Activated effector memory CD4-positive, alpha-beta T cell treated with anti-CD3 and anti-CD28 coated beads, Interleukin-2, amount 50 U/mL, for 16 hours (primary cell): ENCODE data around the gene EPAS1.

Experiments
- DNase-seq: peaks from one replicate; pipeline ENCODE4 v3.0.0-alpha.2; 2020

The EPAS1 gene

DNA sequence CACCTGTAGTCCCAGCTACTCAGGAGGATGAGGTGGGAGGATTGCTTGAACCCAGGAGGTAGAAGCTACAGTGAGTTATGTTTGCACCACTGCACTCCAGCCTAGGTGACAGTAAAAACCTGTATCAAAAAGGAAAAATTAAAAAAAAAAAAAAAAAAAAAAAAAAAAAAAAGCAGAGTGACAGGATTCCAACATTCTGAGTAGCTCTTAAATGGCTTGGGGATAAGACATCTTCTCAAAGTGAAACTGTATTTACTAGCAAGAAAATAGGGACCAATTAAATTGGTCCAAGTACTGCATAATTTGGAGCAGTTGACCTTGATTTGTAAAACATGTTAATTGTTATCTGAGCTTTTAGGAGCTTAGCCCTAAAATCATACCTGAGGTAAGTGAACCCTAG is 116.4 kb downstream of the EPAS1 start:
- no peak for DNase-seq

- DNase-seq = no peak
Measured at GRCh38 chr2:46414701-46415100, 117.5 kb downstream of the EPAS1 start.

GRCh38 chr2:46416280-46416679 is 119.1 kb downstream of the EPAS1 start:
- DNase-seq = no peak

GRCh38 chr2:46416739-46417403 is 119.7 kb downstream of the EPAS1 start:
- DNase-seq = no peak

DNA sequence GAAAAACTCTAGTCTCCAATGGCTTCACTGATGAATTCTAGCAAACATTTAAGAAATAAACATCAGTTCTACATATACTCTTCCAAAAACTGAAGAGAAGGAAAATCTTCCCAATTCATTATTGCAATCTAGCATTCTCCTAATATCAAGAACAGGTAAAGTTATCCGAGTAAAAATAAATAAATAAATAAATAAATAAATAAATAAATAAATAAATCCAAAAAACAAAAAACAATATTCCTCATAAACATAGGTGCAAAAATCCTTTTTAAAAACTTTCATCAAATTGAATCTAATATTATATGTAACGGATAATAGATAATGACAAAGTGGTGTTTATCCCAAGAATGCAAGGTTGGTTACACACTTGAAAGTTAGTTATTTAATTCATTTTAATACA is 123.7 kb downstream of the EPAS1 start:
- no peak for DNase-seq

GRCh38 chr2:46421361-46421760 is 124.2 kb downstream of the EPAS1 start:
- no peak for DNase-seq

- DNase-seq = no peak
Measured at GRCh38 chr2:46422717-46423394, 125.6 kb downstream of the EPAS1 start.

- DNase-seq = no peak
Measured at GRCh38 chr2:46424937-46425336, 127.7 kb downstream of the EPAS1 start.

DNA sequence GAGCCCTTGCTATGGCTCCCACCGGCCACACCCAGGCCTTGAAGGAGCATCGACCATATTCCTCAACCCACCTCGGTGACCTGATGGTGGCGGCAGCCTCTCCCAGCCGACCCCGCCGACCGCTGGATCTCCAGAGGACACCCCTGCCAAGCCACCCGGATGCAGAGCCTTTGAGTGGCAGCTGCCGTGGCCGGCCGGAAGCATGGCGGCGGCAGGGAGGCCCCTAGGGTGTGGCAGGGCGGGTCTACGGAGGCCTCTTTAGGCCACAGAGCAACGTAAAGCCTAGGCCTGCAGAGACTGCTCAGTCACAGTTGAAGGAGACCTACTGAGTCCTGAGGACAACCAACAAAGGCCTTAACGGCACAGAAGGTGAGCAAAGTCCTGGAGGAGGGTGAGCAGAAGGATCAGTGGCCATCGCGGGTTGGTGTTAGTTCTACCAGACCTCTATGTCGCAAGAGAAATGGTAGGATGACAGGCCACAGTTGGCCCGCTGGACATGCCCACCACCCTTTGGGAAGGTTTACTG is 131.8 kb downstream of the EPAS1 start:
- no peak for DNase-seq

DNA sequence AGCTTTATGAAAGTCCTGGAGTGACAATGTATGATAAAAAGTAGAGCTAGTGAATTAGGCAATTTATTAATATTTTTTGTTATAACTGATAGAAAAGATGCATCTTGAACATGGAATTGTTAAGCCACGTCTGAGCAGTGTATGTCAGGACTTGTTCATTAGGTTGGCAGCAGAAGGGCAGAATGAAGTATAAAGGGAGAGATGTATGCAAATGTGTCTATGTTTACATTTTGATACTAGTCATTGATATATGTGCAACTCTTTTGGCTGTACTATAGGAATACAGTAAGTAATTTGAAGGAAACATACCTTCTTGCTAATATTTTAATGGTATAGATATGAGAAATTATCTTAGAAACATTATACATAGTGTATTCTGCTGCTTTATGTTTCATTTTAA is 133.2 kb downstream of the EPAS1 start:
- no peak for DNase-seq

DNA sequence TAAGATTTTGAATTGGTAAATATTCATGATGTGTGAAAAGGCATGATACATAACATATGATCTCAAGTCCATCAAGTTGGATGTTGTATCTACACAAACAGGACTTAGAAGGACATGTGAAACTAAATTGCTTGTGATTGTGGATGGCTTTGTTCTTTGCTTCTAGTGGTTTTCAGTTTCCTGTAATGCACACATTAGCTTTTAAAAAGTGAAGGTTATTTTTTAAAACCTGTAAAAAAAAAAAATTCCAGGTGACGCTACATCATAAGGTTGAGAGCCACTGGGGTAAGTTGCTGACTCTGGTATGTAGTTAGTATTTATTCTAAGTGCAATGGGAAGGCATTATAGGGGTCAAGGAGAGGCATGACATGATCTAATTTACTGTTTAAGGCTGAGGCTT is 133.8 kb downstream of the EPAS1 start:
- DNase-seq = no peak

GRCh38 chr2:46431481-46432235 is 134.5 kb downstream of the EPAS1 start:
- no peak for DNase-seq

- DNase-seq = no peak
Measured at GRCh38 chr2:46434851-46435273, 137.7 kb downstream of the EPAS1 start.

GRCh38 chr2:46435353-46435752 is 138.1 kb downstream of the EPAS1 start:
- no peak for DNase-seq

DNA sequence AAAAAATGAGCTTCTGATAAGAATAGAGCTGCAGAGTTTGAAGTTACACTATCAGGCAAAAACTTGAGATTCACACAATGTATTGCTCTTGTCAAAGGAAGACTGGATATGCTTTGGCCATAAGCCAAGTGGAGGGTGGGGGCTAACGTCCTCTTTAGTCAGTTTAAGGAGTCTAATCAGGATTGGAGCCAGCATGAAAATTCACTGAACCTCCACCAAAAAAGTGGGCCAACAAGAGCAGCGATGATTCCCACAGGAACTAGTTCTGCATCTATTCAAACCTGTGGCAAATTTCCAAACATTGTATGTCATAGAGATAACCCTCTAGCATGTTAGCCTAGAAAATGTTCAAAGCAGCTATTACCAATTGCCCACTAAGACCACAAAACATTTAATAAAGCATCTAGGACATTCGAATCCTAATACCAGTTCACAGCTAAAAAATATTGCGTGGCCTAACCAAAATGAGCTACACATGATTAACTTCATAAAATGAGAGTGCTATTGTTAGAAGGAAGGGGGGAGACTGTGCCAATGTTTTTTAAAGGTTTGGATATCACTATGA is 138.7 kb downstream of the EPAS1 start:
- DNase-seq = no peak
